NCI-H2171 (cell line): ENCODE results near the gene C21orf58.

Source experiments
- DNase-seq: peaks from one replicate; lab custom pipeline; 2025; lab: John Stamatoyannopoulos, UW

The C21orf58 gene

DNA sequence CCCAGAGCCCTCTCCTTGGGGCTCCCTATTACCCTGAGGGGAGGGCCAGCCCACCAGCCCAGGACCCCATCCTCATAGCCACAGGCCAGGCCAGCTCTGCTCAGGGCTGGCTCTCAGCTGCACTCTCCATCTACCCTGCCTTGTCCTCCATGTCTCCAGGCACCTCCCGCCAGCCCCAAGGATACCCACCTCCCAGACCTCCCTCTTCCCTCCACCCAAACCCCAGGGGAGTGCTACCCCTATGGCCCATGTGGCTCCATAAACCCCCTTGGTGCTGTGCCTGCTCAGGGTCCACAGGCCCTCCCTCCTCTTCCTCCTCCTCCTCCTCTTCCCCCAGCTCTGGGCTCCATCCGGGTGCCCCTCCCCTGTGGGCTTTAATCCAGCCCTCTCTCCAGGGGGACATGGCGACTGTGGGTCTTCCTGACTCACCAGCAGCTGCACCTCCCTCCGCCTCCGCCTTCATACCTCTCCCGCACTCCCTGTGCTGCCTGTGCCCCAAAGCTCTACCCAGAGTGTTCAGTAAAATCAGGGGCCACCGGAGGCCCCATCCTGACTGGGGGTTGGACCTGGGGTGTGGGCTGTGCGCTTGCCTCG is 28.4 kb downstream of the C21orf58 start:
- DNase-seq: no peak

DNA sequence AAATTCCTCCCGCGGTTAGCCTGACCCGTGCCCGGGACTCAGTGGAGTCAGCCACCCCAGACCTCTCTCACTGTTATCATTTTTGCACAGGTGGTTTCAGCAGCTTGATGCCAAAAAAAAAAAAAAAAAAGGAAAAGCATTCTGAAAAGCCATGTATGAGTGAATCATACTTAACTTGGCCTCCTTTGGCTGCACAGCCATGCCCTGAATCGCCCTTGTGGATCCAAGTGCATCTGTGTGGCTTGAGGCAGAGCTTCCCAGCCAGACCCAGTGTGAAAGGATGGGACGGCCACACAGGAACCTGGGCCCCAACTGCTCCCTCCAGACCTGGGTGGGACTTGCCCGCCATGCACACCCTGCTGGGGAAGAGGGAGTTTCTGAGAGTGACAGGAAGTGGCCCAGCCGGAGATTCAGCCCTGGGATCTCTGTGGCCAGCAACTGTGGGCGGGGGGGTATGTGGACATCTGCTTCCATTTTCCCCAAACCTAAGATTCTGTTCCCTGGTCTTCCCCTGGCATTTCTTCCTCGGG is 29.0 kb downstream of the C21orf58 start:
- no peak for DNase-seq

DNA sequence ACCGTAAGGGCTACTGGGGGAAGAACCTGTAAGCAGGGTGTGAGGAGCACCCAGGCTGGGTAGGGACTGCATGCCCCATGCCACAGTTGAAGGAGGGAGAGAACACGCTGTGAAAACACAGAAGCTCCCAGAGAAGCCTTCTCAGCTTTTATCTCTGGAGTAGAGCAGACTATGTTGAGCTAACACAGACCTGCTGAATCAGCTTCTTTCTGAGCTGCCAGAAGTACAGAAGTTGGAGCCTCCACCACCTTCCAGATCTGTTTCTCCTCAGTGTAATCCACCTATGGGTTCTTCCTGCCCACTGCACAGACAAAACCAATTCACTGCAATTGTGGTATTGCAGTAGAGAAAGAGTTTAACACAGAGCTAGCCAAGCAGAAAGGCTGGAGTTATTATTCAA is 32.1 kb downstream of the C21orf58 start:
- no peak for DNase-seq

DNA sequence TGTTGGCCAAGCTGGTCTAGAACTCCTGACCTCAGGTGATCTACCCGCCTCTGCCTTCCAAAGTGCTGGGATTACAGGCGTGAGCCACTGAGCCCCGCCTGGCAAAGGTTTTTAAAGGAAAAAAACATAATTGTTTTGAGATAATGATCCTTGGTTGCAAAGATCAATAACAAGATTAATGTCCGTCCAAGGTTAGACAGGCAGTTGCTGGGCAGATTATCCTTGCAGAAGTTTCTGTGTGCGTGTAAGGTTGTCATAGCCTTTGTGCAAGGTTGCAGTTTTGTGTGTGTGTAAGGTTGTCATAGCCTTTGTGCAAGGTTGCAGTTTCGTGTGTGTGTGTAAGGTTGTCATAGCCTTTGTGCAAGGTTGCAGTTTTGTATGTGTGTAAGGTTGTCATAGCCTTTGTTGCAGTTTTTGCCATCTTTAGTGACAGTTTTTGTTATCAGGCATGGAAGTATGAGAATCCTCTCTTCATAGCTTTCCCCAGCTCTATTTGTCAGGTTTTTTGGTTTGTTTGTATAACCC is 34.0 kb downstream of the C21orf58 start:
- DNase-seq: no peak

DNA sequence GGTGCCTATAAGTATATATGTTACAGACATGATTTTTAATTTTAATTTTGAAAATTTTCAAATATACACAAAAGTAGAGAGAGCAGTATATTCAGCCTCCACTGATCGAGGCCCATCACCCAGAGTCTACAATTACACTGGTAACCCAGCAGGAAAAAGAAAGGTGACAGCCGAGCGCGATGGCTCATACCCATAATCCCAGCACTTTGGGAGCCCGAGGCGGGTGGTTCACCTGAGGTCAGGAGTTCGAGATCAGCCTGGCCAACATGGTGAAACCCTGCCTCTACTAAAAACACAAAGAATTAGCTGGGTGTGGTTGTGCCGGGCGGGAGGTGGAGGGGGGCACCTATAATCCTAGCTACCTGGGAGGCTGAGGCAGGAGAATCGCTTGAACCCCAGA is 36.1 kb downstream of the C21orf58 start:
- no peak for DNase-seq

DNA sequence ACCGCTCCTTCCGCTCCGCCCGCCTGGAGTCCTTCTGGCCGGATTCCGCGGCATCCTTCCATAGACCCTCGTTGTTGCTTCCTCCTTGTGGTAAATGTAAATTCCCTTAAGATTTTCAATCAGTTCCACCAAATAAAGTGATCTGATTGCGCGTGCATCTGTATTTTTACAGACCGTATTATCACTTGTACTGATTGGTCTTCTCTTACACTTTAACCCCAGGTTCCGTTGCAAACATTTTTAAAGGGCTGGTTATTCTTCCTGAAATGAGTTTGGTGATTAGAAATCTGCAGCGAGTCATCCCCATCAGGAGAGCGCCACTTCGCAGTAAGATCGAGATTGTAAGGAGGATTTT is 37.0 kb downstream of the C21orf58 start:
- DNase-seq: no peak

DNA sequence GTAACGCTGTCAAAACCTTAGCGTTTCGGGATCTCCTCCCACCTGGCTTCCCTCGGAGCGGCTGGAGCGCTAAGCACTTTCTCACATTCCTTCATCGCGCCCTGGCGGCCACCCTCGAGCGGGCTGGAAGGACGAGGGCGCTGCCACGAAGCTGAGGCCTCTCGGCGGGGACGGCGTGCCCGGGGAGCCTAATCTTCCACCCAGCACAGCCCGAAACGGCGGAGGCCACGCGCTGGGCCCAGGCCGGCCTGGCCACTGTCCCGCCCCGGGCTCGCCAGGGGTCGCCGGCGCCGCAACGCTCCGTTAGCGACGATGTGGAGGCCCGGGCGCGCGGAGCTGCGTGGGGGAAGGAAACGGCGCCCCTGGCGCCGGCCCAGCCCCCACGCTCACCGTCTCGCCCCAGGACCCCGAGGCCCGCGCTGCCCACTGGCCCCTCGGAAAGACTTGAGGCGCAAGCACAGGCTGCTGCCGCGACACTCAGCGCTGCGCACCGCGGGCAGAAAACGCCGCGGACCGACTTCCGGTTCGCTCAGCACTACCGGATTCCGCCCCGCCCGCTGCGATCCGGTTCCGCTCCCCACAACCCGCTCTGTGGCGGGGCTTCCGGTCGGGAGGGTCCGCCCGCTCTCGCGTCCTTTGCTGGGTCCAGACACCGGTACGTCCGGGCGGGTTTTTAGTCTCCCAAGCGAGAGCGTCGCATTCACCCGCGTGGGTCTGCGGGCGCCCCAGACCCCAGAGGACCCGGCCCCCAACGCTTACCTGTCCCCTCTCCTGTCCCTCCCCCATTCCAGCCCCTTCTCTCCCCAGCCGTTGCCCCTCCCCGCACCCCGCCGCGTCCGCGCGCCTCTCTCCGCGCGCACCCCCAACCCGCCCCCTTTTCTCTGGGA is 37.7 kb downstream of the C21orf58 start, which contains the start of gene YBEY:
YBEY (plus strand) TSS at position 582 of the 887 bp plus-strand sequence. CDS start 572 bp downstream, outside the sequence.
- DNase-seq: peak; percentile 88

DNA sequence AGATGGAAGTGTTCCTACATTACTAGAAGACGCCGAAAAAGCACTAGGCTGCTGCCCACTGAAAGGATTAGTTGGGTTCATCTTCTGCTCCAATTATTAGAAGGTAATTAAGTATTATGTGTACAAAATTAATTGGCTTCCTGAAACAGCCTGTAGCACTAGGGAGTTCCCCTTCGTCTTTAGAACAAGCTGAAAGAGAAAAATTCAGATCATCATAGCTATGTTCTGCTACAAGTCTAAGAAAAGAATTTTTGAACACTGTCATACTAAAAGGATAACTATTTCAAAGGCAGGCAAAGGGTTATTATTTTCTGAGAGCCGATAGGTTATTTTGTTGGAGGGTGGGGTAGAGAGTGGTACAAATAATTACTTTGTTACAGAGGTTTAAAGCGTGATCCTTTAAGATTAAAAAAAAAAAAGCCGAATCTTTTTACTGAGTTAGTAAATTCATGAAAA is 38.4 kb downstream of the C21orf58 start, which contains the start of gene MCM3AP:
MCM3AP (minus strand) TSS at position 406 of the 456 bp plus-strand sequence; CDS start at position 81, 325 bp downstream.
- DNase-seq: no peak

DNA sequence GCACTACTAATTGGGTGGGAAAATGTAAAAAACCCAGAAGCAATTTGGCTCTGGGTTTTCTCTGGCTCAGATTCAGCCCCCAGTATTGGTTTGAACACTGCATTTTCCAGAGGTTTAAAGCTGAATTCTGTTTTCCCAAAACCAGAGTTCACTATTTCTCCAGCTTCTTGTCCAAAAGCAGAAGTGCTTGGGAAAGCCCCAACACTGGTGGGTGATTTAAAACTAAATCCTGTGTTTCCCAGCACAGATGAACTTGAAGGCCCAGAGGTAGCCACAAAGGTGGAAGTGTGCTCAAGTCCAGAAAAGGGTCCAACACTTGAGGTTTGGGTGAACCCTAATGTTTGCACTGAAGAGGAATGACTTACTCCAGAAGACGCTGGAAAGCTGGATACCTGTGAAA is 38.9 kb downstream of the C21orf58 start:
- DNase-seq: no peak

DNA sequence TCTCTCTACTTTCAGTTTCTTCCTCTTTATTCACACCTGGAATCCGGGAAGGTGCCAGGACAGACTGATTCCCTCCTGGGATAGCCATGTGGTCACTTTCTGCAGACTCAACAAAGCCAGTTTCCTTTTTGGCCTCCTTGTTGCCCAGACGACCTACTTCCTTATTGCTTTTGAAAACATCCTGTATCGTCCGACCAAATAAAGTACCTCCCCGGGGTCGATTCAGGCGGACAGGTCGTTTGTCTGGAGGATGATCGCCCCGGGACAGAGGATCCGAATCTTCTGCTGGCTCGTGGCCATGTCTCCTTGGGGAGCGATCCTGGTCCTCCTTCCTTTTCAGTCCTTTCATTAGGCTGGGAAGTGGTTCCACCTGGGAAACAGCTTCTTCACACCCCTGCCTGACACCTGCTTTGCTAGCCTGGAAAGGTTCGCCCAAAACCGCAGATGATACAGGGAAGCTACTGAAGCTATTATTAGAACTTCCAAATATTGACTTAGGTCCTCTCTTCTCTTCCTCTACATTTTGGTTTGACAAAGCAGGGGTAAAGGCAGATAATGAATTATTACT is 39.5 kb downstream of the C21orf58 start:
- DNase-seq: no peak

DNA sequence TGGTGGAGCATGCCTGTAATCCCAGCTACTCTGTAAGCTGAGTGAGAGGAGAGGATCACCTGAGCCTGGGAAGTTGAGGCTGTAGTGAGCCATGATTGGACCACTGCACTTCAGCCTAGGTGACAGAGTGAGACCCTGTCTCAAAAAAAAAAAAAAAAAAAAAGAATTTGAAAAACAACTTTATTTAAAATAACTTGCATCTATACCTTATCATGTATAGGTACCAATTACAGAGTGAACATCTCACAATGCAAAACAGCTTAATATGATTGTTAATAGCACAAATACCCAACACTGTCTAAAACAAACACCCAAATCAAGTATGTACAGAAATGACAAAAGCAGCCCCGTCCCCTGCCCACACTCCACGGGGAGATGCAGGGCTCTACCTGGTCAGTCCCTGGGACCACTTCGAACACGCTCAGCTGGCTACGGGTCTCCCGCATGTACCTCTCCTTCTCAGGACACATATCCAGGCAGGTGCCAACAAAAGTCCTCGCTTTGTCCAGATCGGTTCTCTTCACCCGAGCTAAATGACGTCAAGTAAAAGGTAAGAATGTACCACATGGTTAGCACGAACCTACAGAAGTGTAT is 48.8 kb downstream of the C21orf58 start:
- DNase-seq: no peak

DNA sequence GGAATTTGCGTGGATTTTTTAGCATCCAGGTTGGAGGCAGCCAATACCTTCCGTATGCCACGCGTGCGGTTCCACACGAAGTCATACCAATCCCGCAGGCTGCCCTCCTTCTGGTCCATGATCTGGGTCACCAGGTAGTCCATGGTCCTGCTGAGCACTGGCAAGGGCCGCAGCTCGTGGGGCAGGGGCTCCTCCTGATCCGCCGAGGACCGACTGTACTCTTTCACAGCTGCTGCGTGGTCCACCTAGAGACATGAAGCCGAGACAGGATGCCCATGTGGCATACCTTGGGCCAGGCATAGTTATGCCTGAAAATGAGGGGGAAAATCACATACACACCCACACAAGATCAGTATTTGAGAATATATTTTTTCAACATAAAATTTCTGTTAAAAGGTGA is 50.3 kb downstream of the C21orf58 start:
- DNase-seq: no peak

DNA sequence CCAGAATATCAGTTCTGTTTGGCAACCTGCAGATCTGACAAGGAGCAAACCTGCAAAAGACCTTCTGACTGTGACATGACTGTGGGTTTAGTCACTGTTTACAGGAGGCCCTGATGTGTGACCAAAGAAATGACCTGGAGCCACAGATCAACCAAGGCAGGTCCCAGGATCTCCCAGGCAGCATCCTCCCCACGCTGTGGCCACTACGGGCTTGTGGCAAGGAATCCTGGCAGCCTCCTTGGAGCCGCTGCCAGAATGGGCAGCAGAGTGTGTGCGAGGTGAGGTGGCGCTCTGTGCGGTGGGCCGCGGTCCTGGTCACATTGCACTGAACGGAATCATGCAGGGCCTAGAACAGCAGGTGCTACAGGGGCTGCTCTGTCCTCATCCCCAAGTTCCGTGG is 54.2 kb downstream of the C21orf58 start:
- no peak for DNase-seq

DNA sequence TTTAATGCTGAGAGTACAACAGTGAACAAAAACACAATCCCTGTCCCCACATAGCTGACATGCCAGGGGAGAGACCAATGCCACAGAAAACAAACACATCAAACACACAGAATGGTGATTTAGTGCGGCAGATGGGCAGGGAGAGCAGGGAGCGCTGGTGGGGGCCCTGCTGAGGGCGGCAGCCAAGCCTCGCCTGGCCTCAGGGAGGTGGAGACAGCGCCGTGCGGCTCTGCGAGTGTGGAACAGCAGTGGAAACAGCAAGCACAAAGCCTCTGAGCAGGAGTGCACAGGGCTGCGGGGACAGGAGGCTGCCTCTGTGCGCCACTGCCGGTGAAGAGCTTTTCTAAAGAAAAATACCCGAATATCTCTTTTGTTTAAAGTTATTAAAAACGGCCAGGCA is 55.3 kb downstream of the C21orf58 start:
- DNase-seq: no peak

DNA sequence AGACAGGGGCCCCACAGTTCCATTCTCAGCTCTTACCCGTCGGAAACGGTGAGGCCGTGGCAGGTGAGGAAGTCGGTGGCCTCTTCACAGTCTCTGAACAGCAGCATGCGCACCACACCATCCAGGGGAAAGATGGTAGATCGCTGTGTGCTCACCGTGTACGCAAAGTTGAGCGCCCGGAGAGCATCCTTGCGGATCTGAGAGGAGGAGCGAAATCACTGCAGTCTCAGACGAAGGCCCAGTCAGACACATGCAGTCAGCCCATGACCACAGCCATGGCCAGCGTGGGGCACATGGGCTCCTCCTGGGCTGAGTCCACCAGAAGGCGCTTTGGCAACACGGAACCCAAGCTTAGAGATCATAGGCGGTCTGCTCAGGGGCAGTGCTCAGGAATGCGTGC is 56.7 kb downstream of the C21orf58 start:
- no peak for DNase-seq

DNA sequence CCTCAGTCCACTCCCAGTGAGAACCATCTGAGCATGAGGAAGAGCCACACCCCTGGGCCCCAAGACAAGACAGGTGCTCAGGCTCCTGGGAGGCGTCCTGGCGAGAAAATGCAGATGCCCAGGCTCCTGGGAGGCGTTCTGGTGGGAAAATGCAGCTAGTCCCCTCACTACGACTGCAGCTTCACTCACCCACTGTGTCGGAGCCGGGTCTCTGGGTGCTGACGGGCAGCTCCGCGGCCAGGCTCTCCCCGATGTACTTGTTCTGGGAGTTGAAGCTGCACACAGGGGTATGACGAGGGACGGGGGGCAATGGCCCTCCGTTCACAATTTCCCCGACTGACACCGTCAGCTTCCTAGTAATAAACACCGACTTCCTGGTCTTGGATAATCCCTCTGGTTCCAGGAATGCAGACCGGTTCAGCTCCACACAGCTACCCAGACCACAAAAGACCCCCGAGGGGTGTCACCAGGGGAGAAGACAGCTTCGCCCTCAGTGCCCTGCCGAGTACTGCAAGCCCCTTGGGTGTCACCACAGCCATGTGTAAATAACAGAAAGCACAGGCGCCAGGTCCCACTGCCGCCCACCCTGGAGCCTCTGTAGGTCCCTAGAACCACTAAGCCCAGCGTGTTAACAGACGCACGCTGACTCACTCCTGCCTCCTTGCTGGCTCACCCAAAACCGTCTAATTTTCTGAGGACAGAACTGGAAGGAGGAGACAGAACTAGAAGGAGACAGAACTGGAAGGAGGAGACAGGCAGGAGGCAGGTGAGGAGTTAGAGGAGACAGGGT is 57.7 kb downstream of the C21orf58 start:
- DNase-seq: no peak

DNA sequence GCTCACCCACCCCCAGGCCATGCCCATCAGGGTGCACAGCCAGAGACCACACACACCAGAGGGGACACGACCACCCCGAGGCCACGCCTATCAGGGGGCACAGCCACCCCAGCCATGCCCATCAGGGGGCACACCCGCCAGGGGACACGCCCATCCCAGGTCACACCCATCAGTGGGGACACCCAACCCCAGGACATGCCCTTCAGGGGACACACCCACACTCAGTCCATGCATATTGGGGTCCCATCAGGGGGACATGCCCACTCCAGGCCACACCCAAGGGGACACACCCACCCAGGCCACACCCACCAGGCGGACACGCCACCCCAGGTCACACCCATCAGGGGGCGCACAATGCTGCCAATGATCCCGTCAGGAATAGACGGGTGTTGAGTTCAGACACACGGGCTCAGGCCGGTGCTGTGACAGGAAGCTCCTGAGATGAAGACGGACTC is 59.0 kb downstream of the C21orf58 start:
- DNase-seq: no peak

DNA sequence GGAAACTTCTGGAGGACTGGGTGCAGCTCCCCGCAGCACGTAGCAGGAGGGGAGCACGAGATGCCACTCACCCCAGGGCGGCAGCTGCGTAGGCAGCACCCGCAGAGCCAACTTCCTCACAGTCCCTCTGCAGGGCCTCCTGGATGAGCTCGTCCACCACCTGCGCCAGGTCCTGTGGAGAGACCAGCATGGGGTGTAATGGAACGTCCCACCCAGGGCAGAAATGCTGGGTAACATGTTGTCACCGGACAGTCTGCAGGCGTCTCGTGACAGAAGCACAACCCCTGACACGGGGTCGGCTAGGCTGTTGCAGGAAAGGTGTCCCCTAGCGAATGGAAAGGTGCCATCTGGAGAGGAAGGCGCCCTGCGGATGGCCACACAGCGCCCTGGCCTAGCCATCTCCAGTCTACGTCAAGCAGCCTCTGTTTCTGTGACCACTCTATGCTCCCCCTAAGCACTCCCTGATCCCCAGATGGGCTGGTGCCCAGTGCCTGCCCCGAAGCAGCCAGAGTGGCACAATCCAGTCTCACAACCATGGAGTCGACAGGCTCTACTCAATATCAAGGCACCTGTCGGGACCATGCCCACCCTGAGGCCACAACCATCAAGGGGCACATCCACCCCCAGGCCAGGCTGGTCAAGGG is 59.5 kb downstream of the C21orf58 start:
- DNase-seq: no peak

DNA sequence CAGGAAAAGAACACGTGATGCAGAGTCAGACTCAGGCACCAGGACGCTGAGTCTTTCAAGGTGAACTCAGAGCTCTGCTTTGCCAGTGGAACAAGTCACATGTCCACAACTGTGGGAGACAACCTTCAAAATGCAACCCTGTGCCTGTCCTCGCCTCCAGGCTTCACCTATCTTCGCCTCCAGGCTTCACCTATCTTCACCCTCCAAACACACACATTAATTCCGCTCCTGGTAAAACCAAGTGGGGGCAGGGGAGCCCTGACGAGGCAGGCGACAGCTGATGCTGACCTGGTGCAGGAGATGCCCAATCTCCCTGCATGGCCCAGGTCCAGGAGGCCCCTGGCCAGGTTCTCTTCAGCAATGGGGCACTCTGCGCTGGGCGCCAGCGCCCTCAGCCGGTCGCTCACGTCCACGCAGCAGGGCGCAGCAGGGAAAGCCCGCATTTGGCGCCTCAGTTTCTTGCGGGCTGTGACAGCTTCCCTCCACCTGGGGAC is 67.1 kb downstream of the C21orf58 start:
- DNase-seq: no peak

DNA sequence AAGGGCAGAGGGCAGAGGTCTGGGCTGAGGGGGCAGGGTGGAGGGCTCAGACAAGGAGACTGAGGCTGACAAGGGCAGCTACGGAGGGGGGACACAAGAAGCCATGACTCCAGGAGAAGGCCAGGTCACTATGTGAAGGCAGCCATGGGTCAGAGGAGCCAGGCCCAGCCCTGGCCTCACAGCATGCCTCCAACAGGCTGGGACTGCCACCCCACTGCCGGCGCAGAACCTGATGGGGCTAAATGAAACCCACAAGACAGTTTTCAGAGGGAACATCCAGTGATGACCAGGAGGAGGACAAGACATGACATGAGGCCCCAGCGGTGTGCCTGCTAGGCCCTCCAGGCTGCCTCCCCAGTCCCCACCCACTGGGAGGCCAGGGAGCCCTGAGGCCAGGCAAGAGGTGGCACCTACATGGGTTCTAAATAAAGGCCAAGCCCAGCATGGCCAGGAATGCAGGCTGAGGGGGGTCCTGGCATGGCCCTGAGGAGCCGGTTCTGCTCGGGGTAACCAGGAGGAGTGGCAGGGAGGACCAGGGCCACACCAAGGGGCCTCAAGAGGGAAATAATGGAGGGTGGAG is 67.8 kb downstream of the C21orf58 start:
- DNase-seq: no peak
